GM13977 (cell line): ENCODE data around the gene UGCG.

Experiments
- DNase-seq: peaks from one replicate; pipeline ENCODE4 v3.0.0; 2012; ENCODE audit warnings: low spot score
- CTCF ChIP-seq: IDR thresholded peaks from 2 replicates; pipeline ENCODE4 v1.5.1; 2012; ENCODE audit warnings: mild to moderate bottlenecking, control low read depth; ENCODE audit not compliant: insufficient read depth; ENCODE audit errors: extremely low read depth, missing control alignments
- in situ Hi-C: fragments of 300-500 bp; cut with MboI; formaldehyde crosslinking; loops from one replicate; pipeline ENCODE4 v1.12.0; 2022; ENCODE audit warnings: low sequenced_read_pairs, low pct_unique_long_range_greater_than_20kb, mixed read lengths, inconsistent platforms; ENCODE audit not compliant: unreplicated experiment

Gene UGCG

GRCh38 chr9:111915425-111915758, 18.8 kb downstream of the UGCG start:
- TF ChIP-seq CTCF, result no peak
- no peak for DNase-seq
- in situ Hi-C loops, result no loop called here

DNA sequence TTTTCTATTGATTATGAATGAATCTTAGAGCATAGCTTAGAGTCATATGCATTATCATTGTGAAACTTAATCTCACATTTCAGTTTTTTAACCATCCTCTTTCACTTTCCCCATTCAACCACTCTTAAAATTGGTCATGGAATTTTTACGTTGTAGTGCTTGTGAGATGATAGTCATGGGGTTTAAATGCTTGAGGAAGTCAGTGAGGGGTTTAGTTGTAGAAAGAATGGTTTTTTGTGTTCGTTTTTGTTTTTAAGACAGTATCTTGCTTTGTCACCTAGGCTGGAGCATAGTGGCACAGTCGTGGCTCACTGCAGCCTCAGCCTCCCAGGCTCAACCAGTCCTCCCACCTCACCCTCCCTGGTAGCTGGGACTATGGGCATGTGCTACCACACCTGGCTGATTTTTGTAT, 19.6 kb downstream of the UGCG start:
- in situ Hi-C loops, result no loop called here
- no peak for TF ChIP-seq CTCF

DNA sequence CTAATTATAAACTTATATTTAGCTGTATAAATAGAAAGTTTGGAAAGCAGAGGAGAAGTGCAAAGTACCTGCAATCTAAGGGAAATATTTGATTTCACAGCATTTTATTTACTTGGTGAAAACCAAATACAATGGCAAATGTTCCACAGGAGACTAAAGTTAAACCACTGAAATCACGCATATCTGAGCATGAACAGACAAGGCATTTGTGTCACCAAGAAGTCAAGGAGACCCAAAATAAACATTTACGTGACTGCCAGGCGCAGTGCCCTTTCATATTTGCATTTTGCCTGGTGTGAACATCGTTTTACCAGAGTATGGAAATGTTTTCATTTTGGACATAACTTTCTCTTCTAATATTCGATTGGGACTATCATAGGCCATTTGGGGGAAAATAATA, 20.6 kb downstream of the UGCG start:
- in situ Hi-C loops, result no loop called here
- no peak for TF ChIP-seq CTCF
- no peak for DNase-seq

More for the DNA sequence above, 19.6 kb downstream of the UGCG start:
- peak; percentile 38 for DNase-seq

- no peak for TF ChIP-seq CTCF
- in situ Hi-C loops, result no loop called here
- no peak for DNase-seq
Observed at GRCh38 chr9:111917980-111918379, 21.4 kb downstream of the UGCG start.

DNA sequence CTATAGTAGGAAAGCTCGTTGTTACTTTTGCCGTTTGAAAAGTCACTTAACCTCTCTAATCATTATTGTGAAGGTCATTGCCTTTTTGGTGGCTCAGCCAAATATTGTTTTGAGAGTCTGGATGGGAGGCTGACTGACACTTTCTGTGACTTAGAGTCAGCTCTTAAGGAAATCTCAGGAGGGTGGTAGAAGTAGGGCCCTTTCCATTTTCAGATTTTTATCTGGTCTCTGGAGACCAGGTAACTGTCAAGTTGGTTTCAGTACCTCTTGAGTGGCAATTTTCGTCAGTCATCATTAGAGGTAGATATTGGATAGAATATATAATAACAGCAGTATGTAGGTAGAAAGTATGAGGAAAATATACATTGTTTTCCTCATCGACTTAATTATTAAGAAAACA, 23.3 kb downstream of the UGCG start:
- TF ChIP-seq CTCF, result no peak
- DNase-seq, result no peak
- in situ Hi-C loops, result no loop called here

DNA sequence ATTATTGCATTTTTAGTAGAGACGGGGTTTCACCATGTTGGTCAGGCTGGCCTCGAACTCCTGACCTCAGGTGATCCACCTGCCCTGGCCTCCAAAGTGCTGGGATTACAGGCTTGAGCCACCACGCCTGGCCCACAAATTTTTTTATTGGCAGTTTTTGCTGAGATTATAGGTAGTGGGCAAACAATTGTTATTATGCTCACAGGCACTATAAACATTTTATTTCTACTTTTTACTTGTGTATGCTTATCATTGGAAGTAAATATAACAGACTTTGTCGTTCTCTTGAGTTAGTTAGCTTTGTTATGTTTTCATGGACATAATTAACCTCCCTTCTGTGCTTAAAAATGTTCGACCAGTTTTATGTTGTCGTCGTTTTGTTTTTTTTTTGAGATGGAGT, 23.9 kb downstream of the UGCG start:
- in situ Hi-C loops, result no loop called here
- no peak for DNase-seq
- TF ChIP-seq CTCF, result no peak
